COR-L47 (cell line): ENCODE measurements around the gene EFCAB6.

Source experiments
- DNase-seq: peaks from one replicate; lab custom pipeline; 2025; lab: John Stamatoyannopoulos, UW

The EFCAB6 gene

GRCh38 chr22:43634316-43634715 lies 177.8 kb downstream of the EFCAB6 start:
- DNase-seq = no peak

GRCh38 chr22:43633631-43634285 lies 178.3 kb downstream of the EFCAB6 start:
- no peak for DNase-seq

GRCh38 chr22:43631846-43632245 lies 180.3 kb downstream of the EFCAB6 start:
- no peak for DNase-seq

- DNase-seq = no peak
These were observed 180.9 kb downstream of the EFCAB6 start for GRCh38 chr22:43631201-43631600.

- DNase-seq = no peak
These were observed 181.7 kb downstream of the EFCAB6 start for GRCh38 chr22:43630451-43630850.

- DNase-seq = no peak
These were observed 183.9 kb downstream of the EFCAB6 start for GRCh38 chr22:43628250-43628649.

- DNase-seq = no peak
These were observed 184.5 kb downstream of the EFCAB6 start for GRCh38 chr22:43627485-43628213.

- DNase-seq = no peak
These were observed 186.9 kb downstream of the EFCAB6 start for GRCh38 chr22:43625242-43625641.

GRCh38 chr22:43624144-43624998 lies 187.7 kb downstream of the EFCAB6 start:
- no peak for DNase-seq

- no peak for DNase-seq
These were observed 189.2 kb downstream of the EFCAB6 start for GRCh38 chr22:43622886-43623285.

GRCh38 chr22:43620197-43620596 lies 191.9 kb downstream of the EFCAB6 start:
- no peak for DNase-seq

- no peak for DNase-seq
These were observed 193.6 kb downstream of the EFCAB6 start for GRCh38 chr22:43618517-43618916.

GRCh38 chr22:43616645-43617044 lies 195.5 kb downstream of the EFCAB6 start:
- DNase-seq = peak; percentile 9

- no peak for DNase-seq
These were observed 211.8 kb downstream of the EFCAB6 start for GRCh38 chr22:43600265-43600664.

- peak; percentile 60 for DNase-seq
These were observed 219.6 kb downstream of the EFCAB6 start for GRCh38 chr22:43592476-43592875.

GRCh38 chr22:43591380-43591779 lies 220.7 kb downstream of the EFCAB6 start:
- no peak for DNase-seq

- no peak for DNase-seq
These were observed 224.5 kb downstream of the EFCAB6 start for GRCh38 chr22:43587574-43587973.

GRCh38 chr22:43583501-43583900 lies 228.6 kb downstream of the EFCAB6 start:
- DNase-seq = no peak

GRCh38 chr22:43582394-43582793 lies 229.7 kb downstream of the EFCAB6 start:
- DNase-seq = no peak

GRCh38 chr22:43580271-43580750 lies 231.8 kb downstream of the EFCAB6 start:
- DNase-seq = no peak

GRCh38 chr22:43574738-43575137 lies 237.4 kb downstream of the EFCAB6 start:
- no peak for DNase-seq

- no peak for DNase-seq
These were observed 239.4 kb downstream of the EFCAB6 start for GRCh38 chr22:43572710-43573109.

GRCh38 chr22:43571181-43571580 lies 240.9 kb downstream of the EFCAB6 start:
- DNase-seq = no peak
